H1 (cell line): Measurements from ENCODE around the gene AGTR1. TPM values are rescaled to one million over a fixed set of nuclear protein-coding genes. Genes with fewer than 3 reads are reported as not detected.

Source experiments
- CTCF ChIA-PET: fragments of 300-600 bp; sonication (Branson Sonifier 250); formaldehyde crosslinking; loops from one replicate; lab custom pipeline; 2021; ENCODE audit not compliant: partially characterized antibody; lab: Charles Lee
- POLR2A ChIA-PET: fragments of 300-600 bp; sonication (Branson Sonifier 250); formaldehyde crosslinking; loops from one replicate; lab custom pipeline; 2021; ENCODE audit warnings: inconsistent platforms; ENCODE audit not compliant: partially characterized antibody; lab: Charles Lee
- DNase-seq, 2 experiments: peaks; one replicate each; pipeline versions ENCODE4 v3.0.0 to v3.0.0-alpha.2; 2010 to 2022; ENCODE audit warnings: low spot score in 2 of 2, low read depth in 1 of 2, mixed read lengths in 1 of 2
- FAIRE-seq: peaks from 2 replicates; lab custom pipeline; 2011; peaks lifted over from hg19 to GRCh38; lab: Jason Lieb, UNC
- H2AFZ ChIP-seq: 2 replicates; pipeline ENCODE4 v1.8.1; 2012; ENCODE audit warnings: low read length, inconsistent platforms
- H2AK5ac ChIP-seq: 2 replicates; pipeline ENCODE4 v1.6.1; 2013; ENCODE audit warnings: low read depth, low read length
- H2BK120ac ChIP-seq: replicated peaks from 2 replicates; pipeline ENCODE3; 2013; ENCODE audit warnings: low read depth, low read length, inconsistent platforms
- H2BK12ac ChIP-seq: 2 replicates; pipeline ENCODE4 v1.6.1; 2013; ENCODE audit warnings: low read depth, low read length
- H2BK15ac ChIP-seq: 2 replicates; pipeline ENCODE4 v1.6.1; 2013; ENCODE audit warnings: low read length
- H2BK20ac ChIP-seq: 2 replicates; pipeline ENCODE4 v1.6.1; 2013; ENCODE audit warnings: low read length
- H2BK5ac ChIP-seq: 2 replicates; pipeline ENCODE4 v1.6.1; 2013; ENCODE audit warnings: low read depth, low read length
- H3K14ac ChIP-seq: 2 replicates; pipeline ENCODE4 v1.6.1; 2013; ENCODE audit warnings: inconsistent platforms; ENCODE audit not compliant: insufficient read length
- H3K18ac ChIP-seq: 2 replicates; pipeline ENCODE4 v1.6.1; 2013; ENCODE audit warnings: low read length; ENCODE audit errors: extremely low read depth
- H3K23ac ChIP-seq: 2 replicates; pipeline ENCODE4 v1.6.1; 2013; ENCODE audit warnings: inconsistent platforms; ENCODE audit not compliant: insufficient read length
- H3K23me2 ChIP-seq: 2 replicates; pipeline ENCODE4 v1.6.1; 2013; ENCODE audit warnings: low read depth, low read length
- H3K27ac ChIP-seq: 2 replicates; pipeline ENCODE4 v1.6.1; 2011; ENCODE audit warnings: low read depth, low read length, inconsistent platforms
- H3K27me3 ChIP-seq, 4 experiments: replicated peaks in 1 of 4; 1 replicate in 1 of 4; 2 replicates in 3 of 4; pipeline versions ENCODE4 v1.6.1 to v1.8.1; 2011 to 2013; ENCODE audit warnings: low read length in 3 of 4, mild to moderate bottlenecking in 3 of 4, inconsistent platforms in 2 of 4, mixed read lengths in 2 of 4, moderate library complexity in 1 of 4; ENCODE audit not compliant: control insufficient read depth in 3 of 4, insufficient read depth in 3 of 4; ENCODE audit errors: extremely low read depth in 1 of 4
- H3K36me3 ChIP-seq, 4 experiments: 2 replicates each; pipeline versions ENCODE4 v1.6.1 to v1.8.1; 2011 to 2013; ENCODE audit warnings: mild to moderate bottlenecking in 4 of 4, low read length in 3 of 4, moderate library complexity in 2 of 4, control low read depth in 1 of 4, inconsistent platforms in 1 of 4; ENCODE audit not compliant: insufficient read depth in 4 of 4, control insufficient read depth in 2 of 4
- H3K4ac ChIP-seq: replicated peaks from 2 replicates; pipeline ENCODE3; 2013; ENCODE audit warnings: low read length, low read depth, mixed read lengths, inconsistent platforms; ENCODE audit not compliant: insufficient read length
- H3K4me1 ChIP-seq, 4 experiments: replicated peaks in 1 of 4; 1 replicate in 1 of 4; 2 replicates in 3 of 4; pipeline versions ENCODE4 v1.6.1 to v1.8.1; 2011 to 2013; ENCODE audit warnings: low read length in 3 of 4, inconsistent platforms in 2 of 4, mixed read lengths in 1 of 4; ENCODE audit not compliant: insufficient read depth in 4 of 4, control insufficient read depth in 3 of 4
- H3K4me2 ChIP-seq, 2 experiments: 2 replicates each; pipeline versions ENCODE4 v1.6.1 to v1.8.1; 2011 to 2013; ENCODE audit warnings: low read depth in 2 of 2, low read length in 2 of 2, control low read depth in 1 of 2, inconsistent platforms in 1 of 2, mild to moderate bottlenecking in 1 of 2; ENCODE audit not compliant: insufficient read depth in 1 of 2
- H3K4me3 ChIP-seq, 4 experiments: fragments of 200-600, 300-600 bp in 1 of 4; sonication (generic), shearing (Covaris generic), sonication (Bioruptor Twin) in 1 of 4; 2 replicates each; pipeline versions ENCODE4 v1.5.1 to v1.8.1; 2011 to 2016; ENCODE audit warnings: low read length in 4 of 4, low read depth in 3 of 4, control low read depth in 2 of 4, inconsistent platforms in 2 of 4, mild to moderate bottlenecking in 2 of 4, mixed read lengths in 1 of 4, moderate library complexity in 1 of 4; ENCODE audit not compliant: insufficient read depth in 2 of 4; ENCODE audit errors: extremely low read depth in 1 of 4
- H3K56ac ChIP-seq: replicated peaks from 2 replicates; pipeline ENCODE3; 2013; ENCODE audit warnings: low read depth, mild to moderate bottlenecking, mixed read lengths, low read length, inconsistent platforms; ENCODE audit not compliant: insufficient read length
- H3K79me1 ChIP-seq: 2 replicates; pipeline ENCODE4 v1.6.1; 2013; ENCODE audit warnings: low read depth, low read length, control low read depth
- H3K79me2 ChIP-seq, 2 experiments: 2 replicates each; pipeline versions ENCODE4 v1.6.1 to v1.8.1; 2012 to 2013; ENCODE audit warnings: low read length in 2 of 2, mild to moderate bottlenecking in 2 of 2, inconsistent platforms in 1 of 2; ENCODE audit not compliant: insufficient read depth in 2 of 2, control insufficient read depth in 1 of 2
- H3K9ac ChIP-seq, 4 experiments: replicated peaks in 1 of 4; 1 replicate in 1 of 4; 2 replicates in 3 of 4; pipeline versions ENCODE4 v1.6.1 to v1.8.1; 2011 to 2013; ENCODE audit warnings: low read depth in 3 of 4, low read length in 3 of 4, control low read depth in 2 of 4, mild to moderate bottlenecking in 2 of 4, moderate library complexity in 2 of 4, inconsistent platforms in 1 of 4; ENCODE audit errors: extremely low read depth in 1 of 4
- H3K9me3 ChIP-seq, 2 experiments: 2 replicates each; pipeline versions ENCODE4 v1.6.1 to v1.8.1; 2012 to 2013; ENCODE audit warnings: mild to moderate bottlenecking in 2 of 2, moderate library complexity in 2 of 2, control low read depth in 1 of 2, inconsistent platforms in 1 of 2, low read depth in 1 of 2, low read length in 1 of 2, mixed read lengths in 1 of 2; ENCODE audit not compliant: insufficient read depth in 2 of 2
- H4K20me1 ChIP-seq, 2 experiments: replicated peaks in 1 of 2; 2 replicates each; pipeline versions ENCODE3 to v1.8.1; 2011 to 2013; ENCODE audit warnings: inconsistent platforms in 2 of 2, low read length in 2 of 2, mild to moderate bottlenecking in 1 of 2; ENCODE audit not compliant: insufficient read depth in 2 of 2, control insufficient read depth in 1 of 2
- H4K5ac ChIP-seq: 2 replicates; pipeline ENCODE4 v1.6.1; 2013; ENCODE audit warnings: low read length, low read depth, mixed read lengths, inconsistent platforms; ENCODE audit not compliant: insufficient read length
- H4K8ac ChIP-seq: 2 replicates; pipeline ENCODE4 v1.8.0; 2013; ENCODE audit warnings: mild to moderate bottlenecking, moderate library complexity, low read length, inconsistent platforms; ENCODE audit not compliant: insufficient read depth; ENCODE audit errors: extremely low read depth
- H4K91ac ChIP-seq: replicated peaks from 2 replicates; pipeline ENCODE3; 2013; ENCODE audit warnings: low read length, mixed read lengths, inconsistent platforms; ENCODE audit not compliant: insufficient read length
- CHD1 ChIP-seq: IDR thresholded peaks from 2 replicates; pipeline ENCODE4 v1.6.1; 2012; ENCODE audit warnings: low read depth, low read length, improper control_type of control experiment
- CREB1 ChIP-seq: IDR thresholded peaks from 2 replicates; pipeline ENCODE4 v1.6.1; 2012; ENCODE audit warnings: inconsistent platforms
- CTCF ChIP-seq, 3 experiments: IDR thresholded peaks; 1 replicate in 2 of 3; 2 replicates in 1 of 3; pipeline versions ENCODE4 v1.5.1 to v1.6.1; 2011; ENCODE audit warnings: low read length in 3 of 3, mild to moderate bottlenecking in 3 of 3, inconsistent platforms in 2 of 3, low read depth in 1 of 3, moderate library complexity in 1 of 3; ENCODE audit not compliant: insufficient read depth in 1 of 3; ENCODE audit errors: control extremely low read depth in 1 of 3
- RAD21 ChIP-seq, 2 experiments: IDR thresholded peaks in 1 of 2; conservative IDR thresholded peaks in 1 of 2; 2 replicates each; pipeline ENCODE4 v1.6.1; 2011; ENCODE audit warnings: low read depth in 2 of 2, low read length in 2 of 2, improper control_type of control experiment in 1 of 2, inconsistent platforms in 1 of 2, mild to moderate bottlenecking in 1 of 2, moderate library complexity in 1 of 2
- WGBS, 2 experiments: shearing (Covaris generic) in 1 of 2; methylation state at CpG; one replicate each; pipeline versions ENCODE4 v1.1.6 to v1.1.7; 2013 to 2015; ENCODE audit warnings: low lambda C conversion rate in 2 of 2, mixed read lengths in 2 of 2, inconsistent platforms in 1 of 2, low coverage in 1 of 2, missing lambda C conversion rate in 1 of 2; ENCODE audit not compliant: insufficient replicate concordance in 2 of 2, insufficient coverage in 1 of 2, insufficient read length in 1 of 2; ENCODE audit errors: extremely low coverage in 1 of 2, missing lambda C conversion rate in 1 of 2; 5-methylcytosine and 5-hydroxymethylcytosine counted together
- polyA plus RNA-seq, 7 experiments: library from polyadenylated mRNA; depleted of rRNA in 3 of 7; stranded (reverse) in 5 of 7; unstranded in 2 of 7; fragments of >200 nt in 5 of 7; fragments of 200-250 nt in 2 of 7; gene quantifications; 1 replicate in 5 of 7; 2 replicates in 1 of 7; 4 replicates in 1 of 7; pipeline versions ENCODE4 v1.2.1 to v1.2.3, GENCODE V29; 2011 to 2013; ENCODE audit warnings: missing spikeins in 2 of 7, mixed read lengths in 2 of 7
- total RNA-seq: library from RNA; stranded (reverse); fragmentation: NEBNext Ultra II Directional; extraction: Animal tissue kit (Norgen Biotek cat#: 25700); gene quantifications from 2 replicates; pipeline ENCODE4 v1.2.1, GENCODE V29; 2021

The AGTR1 gene
- total and polyA plus RNA-seq, 2 of the 8 experiments (the other 6 are each of a cell fraction or from before 2014, with no cell fraction given): 0.03 TPM; not detected in 1

GRCh38 chr3:148727231-148727630, 29.5 kb downstream of the AGTR1 start:
- Histone ChIP-seq H2AK5ac (no peak overlapping the region), H2BK20ac (no peak overlapping the region), H4K20me1 (no peaks in the 10 kb centered on the region), H3K79me1 (no peaks in the 10 kb centered on the region), H2BK120ac (no peak overlapping the region), H2BK5ac (no peak overlapping the region), H3K9ac (no peak overlapping the region), H4K5ac (no peak overlapping the region), H3K79me2 (no peaks in the 10 kb centered on the region), H4K91ac (no peak overlapping the region), H3K23ac (no peak overlapping the region), H3K4ac (no peak overlapping the region), H3K4me1 (no peaks in the 10 kb centered on the region), H2BK15ac (no peak overlapping the region), H3K23me2 (no peaks in the 10 kb centered on the region), H2AFZ (no peak overlapping the region), H2BK12ac (no peak overlapping the region), H3K4me2 (no peak overlapping the region), H3K56ac (no peak overlapping the region), H3K14ac (no peak overlapping the region), H3K27ac (no peak overlapping the region), H3K4me3 (no peak overlapping the region), H4K8ac (no peak overlapping the region), H3K18ac (no peak overlapping the region), H3K36me3 (no peaks in the 10 kb centered on the region), H3K27me3 (no peaks in the 10 kb centered on the region), H3K9me3 (no peaks in the 10 kb centered on the region)
- 69% methylated on average over 5 of the region's 5 CpGs; no CpG with 5 or more reads in 1 of the 2 experiments for WGBS, 2 experiments
- POLR2A ChIA-PET: no interaction called here
- DNase-seq (peak in 1 of 2 experiments; percentile 53), FAIRE-seq (peak; percentile 93)
- TF ChIP-seq CTCF (IDR thresholded peaks at IDR 0.05; ENCODE audit: control extremely low read depth in 1 of 3, insufficient read depth in 1 of 3, low read depth in 1 of 3, low read length in 3 of 3): peak; percentile 75 to 83 (median 82)
- 0 out of 2 replicates have a peak, but pooled peaks have one; percentile 9 for TF ChIP-seq CREB1
- TF ChIP-seq CHD1: no peak
- peak; percentile 91 to 92 for TF ChIP-seq RAD21 (IDR thresholded peaks at IDR 0.05 in 1 of 2, conservative IDR thresholded peaks at IDR 0.05 in 1 of 2; ENCODE audit: low read depth in 2 of 2, low read length in 2 of 2)
- CTCF ChIA-PET: interaction anchor here (0.6 to 7.0 kb wide), 37 partner anchors 8 to 430 kb away, joined by 3 to 51 read pairs (median 4); no protein-coding TSS in a partner anchor
